K562 (cell line): ENCODE measurements around the gene CBX4. TPM values are rescaled to one million over a fixed set of nuclear protein-coding genes. Genes with fewer than 3 reads are reported as not detected.

Source experiments
- BRD9 ChIP-seq: fragments of 450-650 bp; IDR thresholded peaks from 2 replicates; pipeline ENCODE4 v1.6.1; 2018; ENCODE audit warnings: low read depth; ENCODE audit not compliant: partially characterized antibody
- CAMTA2 ChIP-seq: fragments of 250-450 bp; sonication (Bioruptor Pico); conservative IDR thresholded peaks from 2 replicates; pipeline ENCODE4 v1.5.1; 2022
- CBFA2T2 ChIP-seq: fragments of 450-650 bp; conservative IDR thresholded peaks from 2 replicates; pipeline ENCODE4 v1.6.1; 2017; ENCODE audit warnings: mild to moderate bottlenecking
- CBFA2T3 ChIP-seq: fragments of 450-650 bp; IDR thresholded peaks from 2 replicates; pipeline ENCODE4 v1.6.1; 2017
- CBX1 ChIP-seq: sonication (generic); IDR thresholded peaks from 2 replicates; pipeline ENCODE4 v1.6.1; 2016; ENCODE audit warnings: antibody characterized with exemption, low read depth, mild to moderate bottlenecking
- FOSL1 ChIP-seq: fragments of 200-800 bp; sonication (Bioruptor generic); conservative IDR thresholded peaks from 2 replicates; pipeline ENCODE4 v1.6.1; 2016; ENCODE audit warnings: missing genetic modification characterization, missing compliant biosample characterization
- HMGN3 ChIP-seq: IDR thresholded peaks from 2 replicates; pipeline ENCODE4 v1.6.1; 2011; ENCODE audit warnings: borderline replicate concordance, low read depth, mild to moderate bottlenecking, mixed read lengths, low read length; ENCODE audit not compliant: insufficient read length; ENCODE audit errors: extremely low read depth
- HNRNPK ChIP-seq: fragments of 200-400 bp; formaldehyde crosslinking; IDR thresholded peaks from one replicate; pipeline ENCODE4 v1.6.1; 2018; ENCODE audit warnings: mild to moderate bottlenecking, low read depth, low read length; ENCODE audit not compliant: poor library complexity, severe bottlenecking
- KDM1A ChIP-seq, 2 experiments: fragments of 450-650 bp; IDR thresholded peaks; 2 replicates each; pipeline ENCODE4 v1.6.1; 2016; ENCODE audit warnings: mild to moderate bottlenecking in 2 of 2
- NFE2 ChIP-seq: IDR thresholded peaks from 2 replicates; pipeline ENCODE4 v1.6.1; 2014; ENCODE audit warnings: antibody characterized with exemption, low read depth
- NONO ChIP-seq, 2 experiments: fragments of 200-400 bp in 1 of 2; fragments of 450-650 bp in 1 of 2; formaldehyde crosslinking in 1 of 2; IDR thresholded peaks; 2 replicates each; pipeline ENCODE4 v1.6.1; 2017; ENCODE audit warnings: low read depth in 2 of 2, mild to moderate bottlenecking in 2 of 2, moderate library complexity in 2 of 2, low read length in 1 of 2
- RFX7 ChIP-seq: fragments of 250-450 bp; sonication (Bioruptor Pico); IDR thresholded peaks from 2 replicates; pipeline ENCODE4 v1.5.1; 2021; ENCODE audit warnings: mild to moderate bottlenecking
- RNF2 ChIP-seq: sonication (generic); IDR thresholded peaks from 2 replicates; pipeline ENCODE4 v1.6.1; 2016
- SP1 ChIP-seq: sonication (generic); formaldehyde crosslinking; IDR thresholded peaks from 2 replicates; pipeline ENCODE4 v1.8.1; 2022; ENCODE audit warnings: mild to moderate bottlenecking, missing genetic modification reagents
- U2AF1 ChIP-seq: fragments of 200-400 bp; formaldehyde crosslinking; optimal IDR thresholded peaks from 2 replicates; pipeline ENCODE3; 2017; ENCODE audit warnings: mild to moderate bottlenecking, low read depth, low read length, moderate library complexity
- YY1 ChIP-seq, 3 experiments: IDR thresholded peaks; 2 replicates each; pipeline ENCODE4 v1.6.1; 2011; ENCODE audit warnings: low read length in 2 of 3, mild to moderate bottlenecking in 2 of 3, moderate library complexity in 2 of 3, borderline replicate concordance in 1 of 3, control low read depth in 1 of 3, low read depth in 1 of 3; ENCODE audit not compliant: insufficient read depth in 3 of 3, insufficient replicate concordance in 2 of 3, control insufficient read depth in 1 of 3, insufficient read length in 1 of 3; ENCODE audit errors: extremely low read depth in 1 of 3
- ZBTB7A ChIP-seq: IDR thresholded peaks from 2 replicates; pipeline ENCODE4 v1.6.1; 2011; ENCODE audit warnings: low read depth, mild to moderate bottlenecking, low read length, moderate library complexity, borderline replicate concordance; ENCODE audit not compliant: control insufficient read depth
- ZNF184 ChIP-seq: sonication (generic); formaldehyde crosslinking; IDR thresholded peaks from 2 replicates; pipeline ENCODE4 v1.5.0; 2020; ENCODE audit warnings: missing genetic modification reagents
- ZNF212 ChIP-seq: fragments of 450-650 bp; formaldehyde crosslinking; IDR thresholded peaks from 2 replicates; pipeline ENCODE4 v1.4.0; 2020; ENCODE audit warnings: mild to moderate bottlenecking
- ZNF77 ChIP-seq: fragments of 250-450 bp; sonication (Bioruptor Pico); IDR thresholded peaks from 2 replicates; pipeline ENCODE4 v1.5.0; 2020
- polyA plus RNA-seq, 8 experiments: library from polyadenylated mRNA; depleted of rRNA in 4 of 8; stranded (reverse) in 5 of 8; unstranded in 3 of 8; fragments of >200 nt; fragmentation: Nextera tagmentation in 2 of 8; fragmentation: Illumina TruSeq in 1 of 8; extraction: Ambion mirVana in 2 of 8; extraction: Trizol in 1 of 8; gene quantifications; 2 replicates each; pipeline versions ENCODE4 v1.2.1 to v1.2.3, GENCODE V29; 2011 to 2014; ENCODE audit warnings: inconsistent platforms in 1 of 8, missing spikeins in 1 of 8
- total RNA-seq, 7 experiments: library from RNA; depleted of rRNA in 6 of 7; stranded (reverse); fragments of >200 nt in 6 of 7; fragmentation: Illumina TruSeq in 2 of 7; extraction: Trizol in 2 of 7; gene quantifications; 2 replicates each; pipeline versions ENCODE4 v1.2.1 to v1.2.3, GENCODE V29; 2011 to 2021; ENCODE audit warnings: low replicate concordance in 1 of 7
- TF ChIP-seq, protein P1 (sequence below): fragments of 450-650 bp; IDR thresholded peaks from 2 replicates; pipeline ENCODE4 v1.6.1; 2016; ENCODE audit warnings: low read depth, mild to moderate bottlenecking, moderate library complexity
- TF ChIP-seq, protein P2 (sequence below): fragments of 200-800 bp; sonication (Bioruptor generic); IDR thresholded peaks from 2 replicates; pipeline ENCODE4 v1.6.1; 2017; ENCODE audit warnings: missing genetic modification characterization, missing compliant biosample characterization
- TF ChIP-seq, protein P3 (sequence below): sonication (generic); formaldehyde crosslinking; IDR thresholded peaks from 2 replicates; pipeline ENCODE4 v1.8.0; 2022; ENCODE audit warnings: mild to moderate bottlenecking, missing genetic modification reagents
- TF ChIP-seq, protein P4 (sequence below): fragments of 450-650 bp; conservative IDR thresholded peaks from 2 replicates; pipeline ENCODE4 v1.6.1; 2016; ENCODE audit warnings: missing genetic modification characterization, low read depth, mild to moderate bottlenecking, missing compliant biosample characterization, moderate library complexity

Gene CBX4
- total and polyA plus RNA-seq, 9 of the 15 experiments (the other 6 are each of a cell fraction or from before 2014, with no cell fraction given): 0.98 to 50.5 (median 10.0) TPM

DNA sequence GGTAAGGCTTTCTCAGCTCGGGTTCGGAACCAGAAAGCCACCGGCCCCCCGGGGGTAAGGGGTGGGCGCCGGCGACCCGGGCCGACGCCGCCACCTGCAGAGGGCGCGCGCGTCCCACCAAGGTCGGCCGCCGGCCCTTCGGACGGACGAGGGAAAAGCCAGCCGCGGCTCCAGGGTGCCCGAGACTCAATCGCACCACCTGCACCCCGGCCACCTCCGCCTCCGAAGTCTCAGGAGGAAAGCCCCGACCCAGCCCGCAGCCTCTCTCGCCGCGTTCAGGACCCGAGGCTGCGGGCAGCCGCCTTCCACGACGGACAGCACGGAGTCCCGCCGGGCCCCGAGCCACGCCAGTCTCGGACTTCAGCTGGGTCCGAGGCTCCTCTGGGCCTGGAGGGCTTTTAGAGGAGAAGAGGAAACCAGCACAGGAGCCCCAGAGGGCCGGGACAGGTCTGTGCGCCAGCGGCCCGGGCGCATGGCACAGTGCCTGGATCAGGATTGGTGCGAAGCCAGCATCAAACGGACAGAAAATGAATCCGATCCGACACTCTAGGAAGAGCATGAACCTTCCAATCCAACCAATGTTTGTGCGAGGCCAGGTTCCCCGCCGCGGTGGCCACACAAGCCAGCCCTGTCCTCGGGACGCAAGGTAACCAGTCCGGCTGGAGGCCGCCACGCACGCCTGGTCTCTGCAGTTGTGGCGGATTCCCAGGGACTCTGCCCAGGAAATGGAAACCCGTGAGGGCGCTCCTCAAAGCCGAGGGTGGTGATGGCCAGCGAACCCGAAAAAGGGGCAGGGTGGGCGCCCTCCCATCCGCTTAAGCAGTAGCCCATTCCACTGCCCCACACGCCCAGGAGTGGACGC lies 49.1 kb downstream of the CBX4 start (continued):
- TF ChIP-seq HMGN3 (peak; percentile 10), CBFA2T2 (no peak), NFE2 (no peak), RNF2 (no peak), ZNF184 (CRISPR knock-in tag) (no peak), BRD9 (no peak), ZNF77 (CRISPR knock-in tag) (no peak), ZBTB7A (peak; percentile 98), CBFA2T3 (no peak), YY1 (IDR thresholded peaks at IDR 0.05; ENCODE audit: borderline replicate concordance in 1 of 3, control insufficient read depth in 1 of 3, extremely low read depth in 1 of 3, insufficient read depth in 3 of 3, insufficient read length in 1 of 3, insufficient replicate concordance in 2 of 3, low read depth in 1 of 3, low read length in 2 of 3) (peak in 1 of 3 experiments; percentile 36), CBX1 (no peak), CAMTA2 (CRISPR knock-in tag) (no peak), HNRNPK (no peak), U2AF1 (peak; percentile 59), RFX7 (no peak), FOSL1 (tag) (no peak), KDM1A (IDR thresholded peaks at IDR 0.05) (no peak), SP1 (0 out of 2 replicates have a peak, but pooled peaks have one; percentile 32), NONO (IDR thresholded peaks at IDR 0.05; ENCODE audit: low read depth in 2 of 2, low read length in 1 of 2) (0 out of 4 replicates have a peak, but pooled peaks of 1 of the 2 experiments have one; percentile 30), ZNF212 (CRISPR knock-in tag) (no peak)
- TF ChIP-seq, protein P1, sequence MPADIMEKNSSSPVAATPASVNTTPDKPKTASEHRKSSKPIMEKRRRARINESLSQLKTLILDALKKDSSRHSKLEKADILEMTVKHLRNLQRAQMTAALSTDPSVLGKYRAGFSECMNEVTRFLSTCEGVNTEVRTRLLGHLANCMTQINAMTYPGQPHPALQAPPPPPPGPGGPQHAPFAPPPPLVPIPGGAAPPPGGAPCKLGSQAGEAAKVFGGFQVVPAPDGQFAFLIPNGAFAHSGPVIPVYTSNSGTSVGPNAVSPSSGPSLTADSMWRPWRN: no peak
- TF ChIP-seq, protein P2, sequence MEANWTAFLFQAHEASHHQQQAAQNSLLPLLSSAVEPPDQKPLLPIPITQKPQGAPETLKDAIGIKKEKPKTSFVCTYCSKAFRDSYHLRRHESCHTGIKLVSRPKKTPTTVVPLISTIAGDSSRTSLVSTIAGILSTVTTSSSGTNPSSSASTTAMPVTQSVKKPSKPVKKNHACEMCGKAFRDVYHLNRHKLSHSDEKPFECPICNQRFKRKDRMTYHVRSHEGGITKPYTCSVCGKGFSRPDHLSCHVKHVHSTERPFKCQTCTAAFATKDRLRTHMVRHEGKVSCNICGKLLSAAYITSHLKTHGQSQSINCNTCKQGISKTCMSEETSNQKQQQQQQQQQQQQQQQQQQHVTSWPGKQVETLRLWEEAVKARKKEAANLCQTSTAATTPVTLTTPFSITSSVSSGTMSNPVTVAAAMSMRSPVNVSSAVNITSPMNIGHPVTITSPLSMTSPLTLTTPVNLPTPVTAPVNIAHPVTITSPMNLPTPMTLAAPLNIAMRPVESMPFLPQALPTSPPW (CRISPR knock-in tag): peak; percentile 61
- TF ChIP-seq, protein P3, sequence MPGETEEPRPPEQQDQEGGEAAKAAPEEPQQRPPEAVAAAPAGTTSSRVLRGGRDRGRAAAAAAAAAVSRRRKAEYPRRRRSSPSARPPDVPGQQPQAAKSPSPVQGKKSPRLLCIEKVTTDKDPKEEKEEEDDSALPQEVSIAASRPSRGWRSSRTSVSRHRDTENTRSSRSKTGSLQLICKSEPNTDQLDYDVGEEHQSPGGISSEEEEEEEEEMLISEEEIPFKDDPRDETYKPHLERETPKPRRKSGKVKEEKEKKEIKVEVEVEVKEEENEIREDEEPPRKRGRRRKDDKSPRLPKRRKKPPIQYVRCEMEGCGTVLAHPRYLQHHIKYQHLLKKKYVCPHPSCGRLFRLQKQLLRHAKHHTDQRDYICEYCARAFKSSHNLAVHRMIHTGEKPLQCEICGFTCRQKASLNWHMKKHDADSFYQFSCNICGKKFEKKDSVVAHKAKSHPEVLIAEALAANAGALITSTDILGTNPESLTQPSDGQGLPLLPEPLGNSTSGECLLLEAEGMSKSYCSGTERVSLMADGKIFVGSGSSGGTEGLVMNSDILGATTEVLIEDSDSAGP: no peak
- TF ChIP-seq, protein P4, sequence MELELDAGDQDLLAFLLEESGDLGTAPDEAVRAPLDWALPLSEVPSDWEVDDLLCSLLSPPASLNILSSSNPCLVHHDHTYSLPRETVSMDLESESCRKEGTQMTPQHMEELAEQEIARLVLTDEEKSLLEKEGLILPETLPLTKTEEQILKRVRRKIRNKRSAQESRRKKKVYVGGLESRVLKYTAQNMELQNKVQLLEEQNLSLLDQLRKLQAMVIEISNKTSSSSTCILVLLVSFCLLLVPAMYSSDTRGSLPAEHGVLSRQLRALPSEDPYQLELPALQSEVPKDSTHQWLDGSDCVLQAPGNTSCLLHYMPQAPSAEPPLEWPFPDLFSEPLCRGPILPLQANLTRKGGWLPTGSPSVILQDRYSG (tag): no peak
